CD4-positive, alpha-beta T cell treated with Interleukin-1 beta for 1 hour (primary cell): ENCODE data around the gene ZMYND19.
"Not testable (repeated sequence)": the region's sequence is repeated elsewhere in the genome, so short reads cannot be mapped to it uniquely, and the experiment has no call there.

Experiments used
- DNase-seq, 2 donors: peaks; one replicate each; pipeline ENCODE4 v3.0.0-alpha.2; 2020 to 2022

The ZMYND19 gene

GRCh38 chr9:137586854-137587253 is 3.5 kb downstream of the ZMYND19 start:
- no peak for DNase-seq

- no peak for DNase-seq
Measured at GRCh38 chr9:137583957-137584356, 6.4 kb downstream of the ZMYND19 start.

- no peak for DNase-seq
Measured at GRCh38 chr9:137583347-137583746, 7.0 kb downstream of the ZMYND19 start.

- DNase-seq: peak in 1 of 2 donors; percentile 19
Measured at GRCh38 chr9:137582286-137582860, 7.9 kb downstream of the ZMYND19 start.

- no peak for DNase-seq
Measured at GRCh38 chr9:137581361-137582285, 8.7 kb downstream of the ZMYND19 start.

- no peak for DNase-seq
Measured at GRCh38 chr9:137580954-137581322, 9.4 kb downstream of the ZMYND19 start.

DNA sequence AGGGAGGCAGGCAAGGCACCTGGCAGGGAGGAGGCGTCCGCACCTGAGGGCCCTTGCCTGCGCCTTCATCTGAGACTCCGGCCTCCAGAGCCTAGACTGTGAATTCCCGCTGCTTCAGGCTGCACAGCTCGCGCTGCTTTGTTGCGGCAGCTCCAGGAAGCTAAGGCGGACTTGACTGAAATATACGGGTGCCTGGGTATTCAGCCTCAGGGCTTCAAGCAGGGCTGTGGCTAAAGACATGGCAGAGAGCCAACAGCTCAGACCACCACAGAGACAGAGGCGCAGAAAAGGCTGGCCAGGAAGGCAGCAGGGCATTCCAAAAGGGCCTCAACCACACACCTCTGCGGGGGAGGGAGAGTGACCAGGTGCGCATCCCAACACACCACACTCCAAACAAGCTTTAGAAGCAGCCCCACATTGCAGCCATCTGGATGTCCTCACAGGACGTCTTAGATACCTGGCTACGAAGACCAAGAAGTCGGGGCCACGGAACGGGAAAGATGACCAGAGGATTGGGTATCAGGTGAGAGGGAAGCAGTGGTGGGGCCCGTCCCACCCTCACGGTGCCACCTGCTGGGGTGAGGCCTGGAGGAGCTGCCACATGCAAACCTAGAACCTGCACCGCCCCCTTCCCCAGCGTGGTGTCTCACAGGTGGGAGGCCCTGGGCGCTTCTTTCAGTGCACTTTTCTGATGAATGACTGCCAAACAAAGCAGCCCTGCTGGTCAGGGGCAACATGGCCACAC is 9.9 kb downstream of the ZMYND19 start:
- DNase-seq: no peak

DNA sequence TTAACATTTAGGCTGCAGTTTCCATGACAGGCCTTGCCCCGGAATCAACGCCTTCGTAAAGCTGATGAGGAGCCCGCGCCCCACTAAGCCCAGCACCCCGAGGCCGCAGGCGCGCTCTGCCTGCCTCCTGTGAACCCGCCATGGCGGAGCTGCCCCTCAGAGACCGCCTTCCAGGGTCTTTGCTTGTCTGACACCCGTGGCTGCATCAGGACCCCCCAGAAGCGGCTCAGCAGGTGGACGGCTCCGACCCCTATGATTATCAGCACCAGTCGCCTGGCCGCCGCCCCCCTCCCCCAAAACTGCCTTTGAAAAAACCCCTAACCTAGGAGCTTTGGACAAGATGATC is 11.1 kb downstream of the ZMYND19 start:
- DNase-seq: no peak

GRCh38 chr9:137578518-137579258 is 11.6 kb downstream of the ZMYND19 start, which contains the start of gene DPH7:
DPH7 (minus strand) TSS chr9:137578925; CDS start chr9:137578777, 148 bp downstream.
- peak; percentile 93 to 94 for DNase-seq

GRCh38 chr9:137575716-137576411 is 14.4 kb downstream of the ZMYND19 start:
- DNase-seq: no peak

DNA sequence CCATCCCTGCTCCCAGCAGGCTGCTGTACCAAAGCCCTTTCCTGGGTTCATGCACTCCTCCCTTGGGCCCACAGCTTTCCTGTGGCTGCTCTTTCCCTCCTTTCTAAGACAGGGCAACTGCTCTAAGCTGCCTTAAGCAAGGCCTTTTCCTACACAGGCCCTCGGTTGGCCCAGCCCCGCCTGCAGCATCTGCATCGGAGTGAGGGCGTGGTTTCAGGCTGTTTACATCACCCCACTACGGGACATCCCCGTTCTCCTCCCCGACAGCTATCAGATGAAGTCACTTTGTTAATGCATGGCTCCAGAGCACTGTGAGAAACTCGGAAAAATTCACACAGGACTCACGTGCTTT is 15.0 kb downstream of the ZMYND19 start:
- DNase-seq: peak in 1 of 2 donors; percentile 32

- DNase-seq: no peak
Measured at GRCh38 chr9:137574192-137574591, 16.1 kb downstream of the ZMYND19 start.

DNA sequence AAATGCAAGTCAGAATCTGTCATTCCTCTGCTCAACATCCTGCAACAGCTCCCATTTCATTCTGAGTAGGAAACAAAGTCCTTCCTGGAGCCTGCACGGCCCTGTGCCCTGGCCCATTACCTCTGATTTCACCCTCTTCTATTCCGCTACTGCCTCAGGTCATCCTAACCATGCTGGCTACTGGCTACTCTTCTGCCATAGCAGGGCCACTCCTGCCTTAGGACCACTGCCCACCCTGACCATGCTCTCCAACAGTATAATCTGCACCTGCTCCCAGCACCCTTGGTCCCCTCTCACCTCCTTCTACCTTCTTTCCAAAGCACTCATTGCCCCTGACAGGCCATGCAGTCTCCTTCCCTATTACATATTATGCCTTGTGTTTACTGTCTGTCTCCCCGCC is 19.7 kb downstream of the ZMYND19 start:
- no peak for DNase-seq

GRCh38 chr9:137569609-137570203 is 20.6 kb downstream of the ZMYND19 start:
- no peak for DNase-seq

DNA sequence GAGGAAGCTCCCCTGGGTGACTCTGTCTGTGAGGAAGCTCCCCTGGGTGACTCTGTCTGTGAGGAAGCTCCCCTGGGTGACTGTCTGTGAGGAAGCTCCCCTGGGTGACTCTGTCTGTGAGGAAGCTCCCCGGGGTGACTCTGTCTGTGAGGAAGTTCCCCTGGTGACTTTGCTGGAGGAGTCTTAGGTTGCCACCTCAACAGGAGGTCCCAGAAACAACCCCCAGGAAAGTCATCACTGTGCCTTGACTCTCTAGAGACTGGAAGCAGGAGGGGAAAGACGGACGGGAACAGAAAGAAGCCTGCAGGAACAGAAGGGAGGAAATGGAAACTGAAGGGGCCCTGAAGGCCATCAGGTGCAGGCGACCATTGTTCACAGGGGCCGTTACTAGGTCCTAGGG is 21.9 kb downstream of the ZMYND19 start:
- not testable (repeated sequence) for DNase-seq

DNA sequence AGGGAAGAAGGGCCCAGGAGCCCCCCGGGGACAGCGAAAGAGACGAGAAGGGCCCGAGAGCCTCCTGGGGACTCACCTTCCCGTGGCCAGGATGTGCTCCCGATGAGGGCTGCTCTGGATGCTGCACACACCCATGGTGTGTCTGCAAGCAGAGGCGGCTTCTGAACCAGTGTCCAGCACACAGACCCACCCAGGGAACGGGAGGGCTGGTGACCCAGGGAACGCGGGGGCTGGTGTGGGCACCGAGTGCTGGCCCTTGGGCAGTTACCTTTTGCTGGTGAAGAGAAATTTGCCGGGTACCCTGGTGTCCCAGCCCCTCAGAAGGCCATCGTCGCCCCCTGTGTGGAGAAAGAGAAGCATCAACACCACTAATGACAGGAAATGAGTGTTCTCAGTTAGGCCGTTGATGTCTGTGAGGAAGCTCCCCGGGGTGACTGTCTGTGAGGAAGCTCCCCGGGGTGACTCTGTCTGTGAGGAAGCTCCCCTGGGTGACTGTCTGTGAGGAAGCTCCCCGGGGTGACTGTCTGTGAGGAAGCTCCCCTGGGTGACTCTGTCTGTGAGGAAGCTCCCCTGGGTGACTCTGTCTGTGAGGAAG is 25.4 kb downstream of the ZMYND19 start:
- DNase-seq: no peak

DNA sequence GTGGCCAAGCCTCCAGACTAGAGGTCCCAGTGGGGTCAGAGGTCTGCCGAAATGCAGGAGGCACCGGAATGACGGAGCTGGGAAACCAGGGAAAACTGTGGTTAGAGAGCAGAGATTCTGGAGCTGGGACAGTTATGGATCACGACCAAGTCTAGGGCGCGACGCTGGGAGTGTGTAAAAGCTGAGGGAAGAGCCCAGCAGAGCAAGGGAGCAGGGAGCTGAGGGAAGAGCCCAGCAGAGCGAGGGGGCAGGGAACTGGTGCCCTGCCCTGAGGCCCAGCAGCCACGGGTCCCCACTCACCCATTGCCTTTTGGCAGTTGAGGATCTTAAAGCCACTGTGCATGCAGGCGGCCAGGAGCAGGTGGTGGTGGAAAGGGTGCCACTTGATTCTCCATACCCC is 26.2 kb downstream of the ZMYND19 start:
- no peak for DNase-seq

DNA sequence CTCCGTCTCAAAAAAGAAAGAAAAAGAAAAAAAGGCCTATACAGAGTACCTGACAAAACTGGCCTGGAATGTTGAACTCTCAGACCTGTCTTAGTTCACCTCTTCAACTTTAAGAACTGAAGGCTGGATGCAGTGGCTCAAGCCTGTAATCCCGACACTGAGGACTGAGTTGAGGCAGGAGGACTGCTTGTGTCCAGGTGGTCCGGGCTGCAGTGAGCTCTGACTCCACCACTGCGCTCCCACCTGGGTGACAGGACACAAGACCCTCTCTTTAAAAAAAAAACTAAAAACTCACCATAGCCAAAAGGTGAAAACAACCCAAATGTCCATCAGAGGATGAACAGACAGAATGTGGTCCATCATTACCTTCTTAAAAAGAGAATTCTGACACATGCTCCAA is 32.2 kb downstream of the ZMYND19 start:
- no peak for DNase-seq

DNA sequence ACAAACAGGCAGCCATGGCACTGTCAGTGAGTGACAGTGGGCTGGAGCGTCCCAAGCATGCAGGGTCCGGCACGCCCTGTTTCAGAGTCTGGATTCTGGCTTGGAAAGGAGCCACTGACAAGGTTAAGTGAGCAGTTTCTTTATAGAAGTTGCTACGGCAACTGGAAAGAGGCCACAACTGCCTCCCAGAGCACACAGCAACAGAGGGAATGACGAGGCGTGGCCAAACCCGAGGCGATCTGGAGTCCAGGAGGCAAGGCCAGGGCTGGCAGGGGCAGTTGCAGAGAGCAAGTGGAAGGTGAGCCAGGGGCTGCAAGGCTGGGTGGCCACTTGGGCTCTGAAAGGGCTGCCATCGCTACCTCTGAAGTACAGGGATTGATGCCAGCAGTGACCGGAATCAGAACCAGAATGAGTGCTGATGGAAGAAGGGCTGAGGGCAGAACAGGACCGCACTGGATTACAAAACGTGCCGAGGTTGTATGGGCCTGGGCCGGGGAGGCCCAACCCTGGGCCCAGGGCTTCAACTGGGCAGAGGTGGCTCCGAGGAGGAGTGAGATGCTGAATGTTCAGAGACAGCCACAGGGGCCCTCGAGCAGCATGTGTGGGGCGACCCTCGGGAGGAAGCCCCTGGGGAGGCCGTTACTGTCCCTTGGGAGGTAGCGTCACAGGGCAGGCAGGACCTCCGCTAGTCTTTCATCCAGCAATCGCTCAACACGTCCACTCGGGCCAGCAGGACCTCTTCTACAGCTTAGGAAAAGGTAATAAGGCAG is 34.1 kb downstream of the ZMYND19 start:
- DNase-seq: no peak

- no peak for DNase-seq
Measured at GRCh38 chr9:137555179-137555578, 35.1 kb downstream of the ZMYND19 start.

GRCh38 chr9:137554349-137554748 is 36.0 kb downstream of the ZMYND19 start:
- DNase-seq: no peak
